Fibroblast of skin of left biceps (primary cell): ENCODE measurements around the gene ADPRHL1.

Source experiments
- DNase-seq, 2 experiments: peaks; one replicate each; pipeline ENCODE4 v3.0.0-alpha.2; 2013; ENCODE audit warnings: low read depth in 2 of 2

ADPRHL1 gene

DNA sequence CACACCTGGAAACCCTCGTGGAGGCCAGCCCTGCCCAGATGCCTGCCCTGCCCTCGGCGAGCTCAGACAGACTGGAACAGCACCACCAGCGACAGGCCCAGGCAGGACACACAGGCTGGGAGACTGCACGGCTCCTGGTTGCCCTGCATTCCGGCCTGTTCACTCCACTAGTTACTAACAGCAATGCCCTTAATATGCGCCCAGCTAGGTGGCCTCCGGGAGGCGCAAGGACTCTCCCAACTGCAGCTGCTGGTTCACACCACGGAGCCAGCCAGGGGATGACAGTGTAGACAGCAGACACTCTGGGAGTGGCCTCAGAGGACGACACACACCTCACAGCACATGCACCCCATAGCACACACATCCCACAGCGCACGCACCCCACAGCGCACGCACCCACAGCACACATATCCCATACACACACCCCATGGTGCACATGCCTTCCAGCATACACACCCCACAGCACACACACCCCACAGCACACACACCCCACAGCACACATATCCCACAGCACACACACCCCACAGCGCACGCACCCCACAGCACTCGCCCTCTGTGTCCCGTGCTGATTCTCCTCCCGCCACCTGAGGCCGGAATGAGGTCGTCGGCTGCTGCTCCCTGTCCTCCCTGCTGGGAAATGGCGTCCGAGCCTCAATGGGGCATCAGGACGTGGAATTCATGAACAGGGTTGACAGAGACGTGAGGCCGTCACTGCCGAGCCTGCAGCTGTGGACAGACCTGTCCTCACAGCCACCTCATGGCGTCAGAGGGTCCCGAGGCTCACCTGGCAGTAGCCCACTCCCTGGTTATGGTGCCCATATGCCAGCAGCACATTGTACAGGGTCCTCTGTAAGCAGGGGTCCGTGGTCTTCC is 103.0 kb downstream of the ADPRHL1 start:
- no peak for DNase-seq
